Activated CD4-positive, CD25-positive, alpha-beta regulatory T cell (primary cell): ENCODE data around the gene NR2C2AP.

Source experiments
- DNase-seq, 4 experiments: peaks; one replicate each; lab custom pipeline; 2025; lab: John Stamatoyannopoulos, UW

Gene NR2C2AP

GRCh38 chr19:19152668-19153384, 50.4 kb downstream of the NR2C2AP start:
- no peak for DNase-seq

GRCh38 chr19:19151418-19151817, 51.8 kb downstream of the NR2C2AP start:
- DNase-seq: no peak
